LHCN-M2 (cell line): ENCODE data around the gene SP8. TPM values are rescaled to one million over a fixed set of nuclear protein-coding genes. Genes with fewer than 3 reads are reported as not detected.

Source experiments
- DNase-seq: peaks from one replicate; pipeline ENCODE4 v3.0.0-alpha.2; 2012; ENCODE audit warnings: low read depth
- total RNA-seq: library from RNA; depleted of rRNA; stranded (reverse); fragments of >200 nt; gene quantifications from 2 replicates; pipeline ENCODE4 v1.2.3, GENCODE V29; 2014

The SP8 gene
- total RNA-seq, 1 experiment from 2014 or later = not detected

GRCh38 chr7:20794676-20795075 lies 8.0 kb upstream of the SP8 start:
- DNase-seq = no peak

GRCh38 chr7:20793694-20794394 lies 7.2 kb upstream of the SP8 start:
- DNase-seq = no peak

- DNase-seq = no peak
These were observed 6.6 kb upstream of the SP8 start for GRCh38 chr7:20793248-20793647.

- no peak for DNase-seq
These were observed 5.1 kb upstream of the SP8 start for GRCh38 chr7:20791538-20792434.

- no peak for DNase-seq
These were observed 3.7 kb upstream of the SP8 start for GRCh38 chr7:20790375-20790774.

GRCh38 chr7:20788420-20788990 lies 1.8 kb upstream of the SP8 start:
- no peak for DNase-seq

- no peak for DNase-seq
These were observed 1.2 kb upstream of the SP8 start for GRCh38 chr7:20787660-20788419.

GRCh38 chr7:20786421-20786778 lies 286 bp downstream of the SP8 start:
- DNase-seq = no peak

- no peak for DNase-seq
These were observed 655 bp downstream of the SP8 start for GRCh38 chr7:20786049-20786412.

- DNase-seq = no peak
These were observed 1.3 kb downstream of the SP8 start for GRCh38 chr7:20785157-20786048.

GRCh38 chr7:20784388-20785156 lies 2.1 kb downstream of the SP8 start:
- no peak for DNase-seq

- DNase-seq = no peak
These were observed 2.8 kb downstream of the SP8 start for GRCh38 chr7:20783700-20784387.

GRCh38 chr7:20783125-20783699 lies 3.5 kb downstream of the SP8 start:
- no peak for DNase-seq

GRCh38 chr7:20779041-20779440 lies 7.6 kb downstream of the SP8 start:
- no peak for DNase-seq

- no peak for DNase-seq
These were observed 8.5 kb downstream of the SP8 start for GRCh38 chr7:20778063-20778721.

GRCh38 chr7:20777377-20778062 lies 9.2 kb downstream of the SP8 start:
- no peak for DNase-seq

GRCh38 chr7:20776942-20777341 lies 9.7 kb downstream of the SP8 start:
- no peak for DNase-seq
